Activated T-helper 9 cell treated with anti-CD3 and anti-CD28 coated beads, Interleukin-2, amount 50 U/mL, for 16 hours (primary cell): ENCODE measurements around the gene RFK.
"Not testable (repeated sequence)": the region's sequence is repeated elsewhere in the genome, so short reads cannot be mapped to it uniquely, and the experiment has no call there.

ENCODE experiments used
- DNase-seq: peaks from one replicate; pipeline ENCODE4 v3.0.0-alpha.2; 2020; ENCODE audit warnings: low read depth

RFK gene

GRCh38 chr9:76394195-76394959, at the start of gene RFK:
RFK (minus strand) TSS chr9:76394426; CDS start chr9:76394171, 255 bp downstream.
- peak; percentile 88 for DNase-seq

GRCh38 chr9:76443887-76444286, 49.7 kb upstream of the RFK start:
- DNase-seq, result no peak

GRCh38 chr9:76441551-76442322, 47.5 kb upstream of the RFK start:
- peak; percentile 15 for DNase-seq

- no peak for DNase-seq
Observed at GRCh38 chr9:76438841-76439588, 44.8 kb upstream of the RFK start.

- not testable (repeated sequence) for DNase-seq
Observed at GRCh38 chr9:76437017-76437699, 42.9 kb upstream of the RFK start.

- not testable (repeated sequence) for DNase-seq
Observed at GRCh38 chr9:76434897-76435296, 40.7 kb upstream of the RFK start.

GRCh38 chr9:76433836-76434235, 39.6 kb upstream of the RFK start:
- DNase-seq, result no peak

GRCh38 chr9:76433406-76433805, 39.2 kb upstream of the RFK start:
- DNase-seq, result no peak

GRCh38 chr9:76431601-76432000, 37.4 kb upstream of the RFK start:
- no peak for DNase-seq

- DNase-seq, result no peak
Observed at GRCh38 chr9:76426807-76427419, 32.7 kb upstream of the RFK start.

- no peak for DNase-seq
Observed at GRCh38 chr9:76425677-76426453, 31.6 kb upstream of the RFK start.

GRCh38 chr9:76424491-76424890, 30.3 kb upstream of the RFK start:
- DNase-seq, result no peak

- no peak for DNase-seq
Observed at GRCh38 chr9:76423216-76424177, 29.3 kb upstream of the RFK start.

GRCh38 chr9:76419782-76420380, 25.7 kb upstream of the RFK start:
- DNase-seq, result no peak

GRCh38 chr9:76417394-76417793, 23.2 kb upstream of the RFK start:
- DNase-seq, result no peak

GRCh38 chr9:76415731-76416130, 21.5 kb upstream of the RFK start:
- DNase-seq, result no peak

GRCh38 chr9:76415154-76415553, 20.9 kb upstream of the RFK start:
- no peak for DNase-seq

GRCh38 chr9:76414661-76415060, 20.4 kb upstream of the RFK start:
- DNase-seq, result no peak

- no peak for DNase-seq
Observed at GRCh38 chr9:76413658-76414057, 19.4 kb upstream of the RFK start.
